CD8-positive, alpha-beta memory T cell (primary cell): ENCODE data around the gene NECAP2. TPM values are rescaled to one million over a fixed set of nuclear protein-coding genes. Genes with fewer than 3 reads are reported as not detected.

Experiments used
- CTCF ChIA-PET: fragments of 350-600 bp; sonication (Branson Sonifier 250); formaldehyde crosslinking; loops from one replicate; lab custom pipeline; 2021; ENCODE audit warnings: antibody characterized with exemption; lab: Charles Lee
- POLR2A ChIA-PET: fragments of 350-600 bp; sonication (Branson Sonifier 250); formaldehyde crosslinking; loops from one replicate; lab custom pipeline; 2021; ENCODE audit warnings: antibody characterized with exemption; lab: Charles Lee
- DNase-seq, 5 donors: peaks; one replicate each; pipeline versions ENCODE4 v3.0.0 to v3.0.0-alpha.2; 2020 to 2022; ENCODE audit warnings: mixed read lengths in 1 of 5
- H3K27ac ChIP-seq: one replicate; pipeline ENCODE4 v1.7.0; 2013; ENCODE audit warnings: low read depth, mild to moderate bottlenecking, low read length, moderate library complexity
- H3K27me3 ChIP-seq: 2 replicates; pipeline ENCODE4 v1.7.0; 2013; ENCODE audit warnings: low read length, mild to moderate bottlenecking; ENCODE audit not compliant: insufficient read depth, poor library complexity, severe bottlenecking
- H3K36me3 ChIP-seq: 2 replicates; pipeline ENCODE4 v1.7.0; 2013; ENCODE audit warnings: mild to moderate bottlenecking, low read length, moderate library complexity; ENCODE audit not compliant: insufficient read depth
- H3K4me1 ChIP-seq: 2 replicates; pipeline ENCODE4 v1.7.0; 2013; ENCODE audit warnings: mild to moderate bottlenecking, low read length, moderate library complexity; ENCODE audit not compliant: insufficient read depth
- H3K4me3 ChIP-seq: 2 replicates; pipeline ENCODE4 v1.7.0; 2013; ENCODE audit warnings: mild to moderate bottlenecking, low read length
- H3K9me3 ChIP-seq: 2 replicates; pipeline ENCODE4 v1.7.0; 2013; ENCODE audit warnings: mild to moderate bottlenecking, low read length
- H3K27ac Mint-ChIP-seq, 8 donors: one replicate each; pipeline ENCODE4 v1.8.0; 2020 to 2021; ENCODE audit warnings: mixed read lengths in 8 of 8, mild to moderate bottlenecking in 6 of 8, inconsistent platforms in 3 of 8, moderate library complexity in 3 of 8
- H3K27me3 Mint-ChIP-seq, 2 donors: one replicate each; pipeline ENCODE4 v1.8.0; 2020 to 2021; ENCODE audit warnings: mixed read lengths in 2 of 2, mild to moderate bottlenecking in 1 of 2, moderate library complexity in 1 of 2
- H3K36me3 Mint-ChIP-seq, 3 donors: one replicate each; pipeline ENCODE4 v1.8.0; 2020 to 2021; ENCODE audit warnings: mixed read lengths in 3 of 3, inconsistent platforms in 1 of 3, mild to moderate bottlenecking in 1 of 3
- H3K4me1 Mint-ChIP-seq, 3 donors: one replicate each; pipeline ENCODE4 v1.8.0; 2020 to 2021; ENCODE audit warnings: mixed read lengths in 3 of 3, inconsistent platforms in 1 of 3, mild to moderate bottlenecking in 1 of 3
- H3K4me3 Mint-ChIP-seq, 7 donors: one replicate each; pipeline ENCODE4 v1.8.0; 2020 to 2021; ENCODE audit warnings: mixed read lengths in 7 of 7, mild to moderate bottlenecking in 6 of 7, moderate library complexity in 4 of 7, inconsistent platforms in 2 of 7
- H3K9me3 Mint-ChIP-seq, 5 donors: one replicate each; pipeline ENCODE4 v1.8.0; 2020 to 2022; ENCODE audit warnings: mixed read lengths in 5 of 5, mild to moderate bottlenecking in 3 of 5, moderate library complexity in 2 of 5, inconsistent platforms in 1 of 5
- polyA plus RNA-seq: library from polyadenylated mRNA; unstranded; fragments of 300-500 nt; fragmentation: Illumina TruSeq; gene quantifications from one replicate; pipeline ENCODE4 v1.2.3, GENCODE V29; 2021
- total RNA-seq, 2 experiments: library from RNA; stranded (reverse); gene quantifications; one replicate each; pipeline ENCODE4 v1.2.3, GENCODE V29; 2021

NECAP2 gene
- total and polyA plus RNA-seq, 3 experiments from 2014 or later = 79.4 to 170 (median 80.5) TPM

DNA sequence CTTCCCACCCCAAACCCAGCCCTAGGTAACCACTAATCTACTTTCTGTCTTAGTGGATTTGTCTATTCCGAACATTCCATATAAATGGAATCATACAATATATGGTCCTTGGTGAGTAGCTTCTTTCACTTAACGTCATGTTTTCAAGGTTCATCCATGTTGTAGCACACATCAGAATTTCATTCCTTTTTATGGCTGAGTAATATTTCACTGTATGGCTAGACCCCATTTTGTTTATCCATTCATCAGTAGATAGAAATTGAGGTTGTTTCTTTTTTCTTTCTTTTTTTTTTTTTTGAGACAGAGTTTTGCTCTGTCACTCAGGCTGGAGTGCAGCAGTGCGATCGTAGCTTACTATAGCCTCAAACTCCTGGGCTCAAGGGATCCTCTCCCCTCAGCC lies 6.5 kb upstream of the NECAP2 start:
- no peak for DNase-seq
- Histone ChIP-seq H3K9me3 (no peaks in the 10 kb centered on the region), H3K4me3 (no peak overlapping the region), H3K27me3 (no peaks in the 10 kb centered on the region), H3K27ac (no peak overlapping the region), H3K36me3 (no peaks in the 10 kb centered on the region), H3K4me1 (no peaks in the 10 kb centered on the region)
- CTCF ChIA-PET = interaction anchor here (0.6 kb wide), 1 partner anchor 55 kb away, joined by 3 read pairs; no protein-coding TSS in a partner anchor
- Mint-ChIP-seq H3K9me3 (no peaks in the 10 kb centered on the region), H3K36me3 (no peaks in the 10 kb centered on the region), H3K27ac (no peak overlapping the region), H3K4me1 (peaks cover 0 to 2% (median 0%) of the 10 kb centered on the region in 3 donors), H3K4me3 (no peak overlapping the region), H3K27me3 (peaks cover 0 to 1% of the 10 kb centered on the region in 2 donors)
- POLR2A ChIA-PET = interaction anchor here (0.6 kb wide), 1 partner anchor 8 kb away, joined by 7 read pairs; no protein-coding TSS in a partner anchor

DNA sequence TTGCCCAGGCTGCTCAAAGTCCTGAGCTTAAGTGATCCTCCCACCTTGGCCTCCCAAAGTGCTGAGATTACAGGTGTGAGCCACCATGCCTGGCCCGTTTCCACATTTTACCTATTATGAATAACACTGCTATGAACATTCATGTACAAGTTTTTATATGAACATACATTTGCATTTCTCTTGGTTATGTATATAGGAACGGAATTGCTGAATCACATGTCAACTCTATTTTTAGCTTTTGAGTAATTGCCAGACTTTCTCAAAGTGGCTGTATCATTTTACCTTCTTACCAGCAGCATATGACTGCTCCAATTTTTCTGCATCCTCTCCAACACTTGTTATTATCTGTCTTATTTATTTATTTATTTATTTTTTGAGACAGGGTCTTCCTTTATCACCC lies 6.0 kb upstream of the NECAP2 start:
- POLR2A ChIA-PET = no interaction called here

DNA sequence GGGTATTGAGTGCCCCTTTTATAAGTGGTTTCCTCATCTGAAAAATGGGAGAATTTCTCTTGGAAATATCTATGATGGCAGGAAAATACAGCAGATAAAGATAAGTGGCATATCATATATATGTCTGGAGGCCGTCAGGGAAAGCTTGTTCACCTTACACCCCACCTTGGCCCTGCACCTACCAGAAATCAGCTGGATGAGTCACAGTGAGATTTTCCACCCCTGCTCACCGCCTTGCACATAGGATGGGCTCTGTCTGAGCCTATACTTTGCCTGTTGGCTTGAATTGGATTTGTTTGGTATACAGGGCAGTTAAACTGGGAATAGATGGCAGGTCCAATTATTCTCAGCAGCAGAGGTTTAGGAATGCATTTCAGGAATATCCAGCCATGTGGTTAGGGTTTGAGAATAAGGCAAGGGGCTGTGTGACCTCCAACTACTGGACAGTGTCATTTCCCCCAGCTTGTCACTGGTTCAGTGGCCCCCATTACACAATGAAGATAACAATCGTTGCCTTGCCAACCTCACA lies 3.5 kb upstream of the NECAP2 start, which contains the start of gene SPATA21:
Gene SPATA21 (minus strand): TSS at position 479 of the 529 bp plus-strand sequence. CDS start 6,053 bp downstream, outside the sequence.
- POLR2A ChIA-PET = interaction anchor here (0.6 kb wide), 1 partner anchor 82 kb away, joined by 3 read pairs; no protein-coding TSS in a partner anchor
- H3K27ac Mint-ChIP-seq = peak within 1 kb of the TSS in 1 of 8 donors; percentile 54
- CTCF ChIA-PET = interaction anchor here (1.1 kb wide), 1 partner anchor 16 kb away, joined by 3 read pairs; no protein-coding TSS in a partner anchor

More for the DNA sequence above, 6.0 kb upstream of the NECAP2 start:
- no peaks in the 10 kb centered on the region for H3K4me1 ChIP-seq
- peaks cover 0 to 1% of the 10 kb centered on the region in 2 donors for H3K27me3 Mint-ChIP-seq
- DNase-seq = no peak
- no peaks in the 10 kb centered on the region for H3K36me3 ChIP-seq
- H3K4me3 Mint-ChIP-seq = no peak overlapping the region
- no peak overlapping the region for H3K27ac ChIP-seq
- H3K4me3 ChIP-seq = no peak overlapping the region
- CTCF ChIA-PET = interaction anchor here (0.6 kb wide), 1 partner anchor 55 kb away, joined by 3 read pairs; no protein-coding TSS in a partner anchor
- no peaks in the 10 kb centered on the region for H3K27me3 ChIP-seq
- H3K9me3 Mint-ChIP-seq = no peaks in the 10 kb centered on the region
- H3K4me1 Mint-ChIP-seq = peaks cover 0 to 2% (median 0%) of the 10 kb centered on the region in 3 donors
- H3K9me3 ChIP-seq = no peaks in the 10 kb centered on the region
- H3K36me3 Mint-ChIP-seq = no peaks in the 10 kb centered on the region
- H3K27ac Mint-ChIP-seq = no peak overlapping the region

DNA sequence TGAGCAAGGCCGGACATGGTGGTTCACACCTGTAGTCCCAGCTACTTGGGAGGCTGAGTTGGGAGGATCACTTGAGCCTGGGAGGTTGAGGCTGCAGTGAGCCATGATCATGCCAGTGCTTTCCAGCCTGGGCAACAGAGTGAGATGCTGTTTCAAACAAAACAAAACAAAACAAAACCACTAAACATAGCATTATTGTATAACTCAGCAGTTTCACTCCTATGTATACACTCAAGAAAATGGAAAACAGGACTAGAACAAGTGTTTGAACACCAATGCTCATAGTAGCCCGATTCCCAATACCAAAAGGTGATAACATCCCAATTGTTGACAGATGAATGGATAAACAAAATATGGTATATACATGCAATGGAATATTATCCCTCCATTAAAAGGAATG lies 2.0 kb upstream of the NECAP2 start:
- ChIA-PET CTCF (interaction anchor here (1.0 kb wide), 1 partner anchor 15 kb away, joined by 5 read pairs; no protein-coding TSS in a partner anchor), POLR2A (no interaction called here)
- DNase-seq = no peak
- H3K36me3 Mint-ChIP-seq = peaks cover 0 to 20% (median 4%) of the 10 kb centered on the region in 3 donors
- H3K27ac Mint-ChIP-seq = peak overlapping the region in 1 of 8 donors; percentile 95
- H3K9me3 Mint-ChIP-seq = no peaks in the 10 kb centered on the region
- Histone ChIP-seq H3K36me3 (peaks cover 12% of the 10 kb centered on the region), H3K27ac (no peak overlapping the region), H3K9me3 (no peaks in the 10 kb centered on the region), H3K4me1 (peaks cover 26% of the 10 kb centered on the region), H3K4me3 (no peak overlapping the region), H3K27me3 (no peaks in the 10 kb centered on the region)
- no peaks in the 10 kb centered on the region for H3K27me3 Mint-ChIP-seq
- peaks cover 26 to 32% (median 31%) of the 10 kb centered on the region in 3 donors for H3K4me1 Mint-ChIP-seq
- H3K4me3 Mint-ChIP-seq = peak overlapping the region in 2 of 7 donors; percentile 4 to 81

More for the DNA sequence above, 3.5 kb upstream of the NECAP2 start, which contains the start of gene SPATA21:
- peaks cover 0 to 11% (median 2%) of the 10 kb centered on the region in 3 donors for H3K36me3 Mint-ChIP-seq
- H3K4me3 Mint-ChIP-seq = peak within 1 kb of the TSS in 2 of 7 donors; percentile 45 to 84
- peaks cover under 1% of the 10 kb centered on the region for H3K36me3 ChIP-seq
- no peak within 1 kb of the TSS for H3K4me3 ChIP-seq
- H3K27me3 Mint-ChIP-seq = no peaks in the 10 kb centered on the region
- H3K9me3 Mint-ChIP-seq = no peaks in the 10 kb centered on the region
- H3K27me3 ChIP-seq = no peaks in the 10 kb centered on the region
- peaks cover 16 to 18% (median 17%) of the 10 kb centered on the region in 3 donors for H3K4me1 Mint-ChIP-seq
- DNase-seq = no peak
- peaks cover 11% of the 10 kb centered on the region for H3K4me1 ChIP-seq
- no peak within 1 kb of the TSS for H3K27ac ChIP-seq
- no peaks in the 10 kb centered on the region for H3K9me3 ChIP-seq

DNA sequence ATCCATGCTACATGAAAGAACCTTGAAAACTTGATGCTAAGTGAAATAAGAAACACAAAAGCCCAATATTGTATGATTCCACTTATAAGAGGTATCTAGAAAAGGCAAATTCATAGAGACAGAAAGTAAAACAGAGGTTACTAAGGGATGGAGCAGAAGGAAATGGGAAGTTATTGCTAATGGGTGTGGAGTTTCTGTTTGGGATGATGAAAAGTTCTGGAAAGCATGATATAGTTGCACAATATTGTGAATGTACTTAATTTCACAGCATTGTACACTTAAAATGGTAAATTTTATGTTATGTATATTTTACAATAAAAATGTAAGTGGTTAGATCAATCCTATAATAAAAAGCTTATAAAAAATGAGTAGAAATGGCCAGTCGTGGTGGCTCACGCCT lies 1.6 kb upstream of the NECAP2 start:
- no peak overlapping the region for H3K4me3 ChIP-seq
- H3K36me3 ChIP-seq = peaks cover 16% of the 10 kb centered on the region
- H3K36me3 Mint-ChIP-seq = peaks cover 0 to 24% (median 4%) of the 10 kb centered on the region in 3 donors
- ChIA-PET POLR2A (no interaction called here), CTCF (interaction anchor here (1.0 kb wide), 2 partner anchors 16 to 20 kb away, joined by 3 to 5 read pairs; no protein-coding TSS in a partner anchor)
- peak overlapping the region in 6 of 7 donors; percentile 4 to 94 (median 78) for H3K4me3 Mint-ChIP-seq
- no peaks in the 10 kb centered on the region for H3K27me3 Mint-ChIP-seq
- H3K4me1 Mint-ChIP-seq = peaks cover 28 to 36% (median 34%) of the 10 kb centered on the region in 3 donors
- no peaks in the 10 kb centered on the region for H3K9me3 Mint-ChIP-seq
- no peak for DNase-seq
- H3K27me3 ChIP-seq = no peaks in the 10 kb centered on the region
- no peak overlapping the region for H3K27ac ChIP-seq
- peaks cover 29% of the 10 kb centered on the region for H3K4me1 ChIP-seq
- peak overlapping the region in 1 of 8 donors; percentile 95 for H3K27ac Mint-ChIP-seq
- no peaks in the 10 kb centered on the region for H3K9me3 ChIP-seq

DNA sequence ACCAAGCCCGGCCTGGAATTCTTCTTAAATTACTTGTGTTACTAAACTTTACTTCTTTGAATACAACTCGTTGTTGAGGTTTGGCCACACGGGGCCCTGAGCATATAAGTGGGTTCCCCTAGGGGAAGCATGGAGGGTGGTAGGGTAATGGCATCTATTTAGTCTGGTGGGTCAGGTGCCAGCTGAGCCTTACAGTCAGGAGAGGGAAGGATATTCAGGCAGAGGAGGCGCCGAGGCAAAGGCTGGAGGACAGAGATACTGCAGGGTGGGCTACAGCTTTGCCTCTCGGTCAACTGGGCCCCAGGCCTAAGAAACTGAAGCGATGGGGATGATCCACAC lies 424 bp upstream of the NECAP2 start:
- no peaks in the 10 kb centered on the region for H3K9me3 Mint-ChIP-seq
- Histone ChIP-seq H3K27ac (peak overlapping the region; percentile 98), H3K27me3 (no peaks in the 10 kb centered on the region), H3K36me3 (peaks cover 25% of the 10 kb centered on the region), H3K4me3 (peak overlapping the region; percentile 87), H3K9me3 (no peaks in the 10 kb centered on the region), H3K4me1 (peaks cover 36% of the 10 kb centered on the region)
- no peak for DNase-seq
- CTCF ChIA-PET = interaction anchor here (0.9 to 3.0 kb wide), 10 partner anchors 10 to 87 kb away, joined by 3 to 16 read pairs (median 4); partner anchors contain the start of gene FBXO42
- peaks cover 33 to 46% (median 35%) of the 10 kb centered on the region in 3 donors for H3K4me1 Mint-ChIP-seq
- peak overlapping the region; percentile 93 to 98 (median 95) for H3K4me3 Mint-ChIP-seq
- POLR2A ChIA-PET = interaction anchor here (0.7 to 2.0 kb wide), 4 partner anchors 19 to 76 kb away, joined by 4 to 10 read pairs (median 6); partner anchors contain the start of gene SZRD1
- no peaks in the 10 kb centered on the region for H3K27me3 Mint-ChIP-seq
- peaks cover 4 to 36% (median 5%) of the 10 kb centered on the region in 3 donors for H3K36me3 Mint-ChIP-seq
- peak overlapping the region; percentile 90 to 99 (median 96) for H3K27ac Mint-ChIP-seq

DNA sequence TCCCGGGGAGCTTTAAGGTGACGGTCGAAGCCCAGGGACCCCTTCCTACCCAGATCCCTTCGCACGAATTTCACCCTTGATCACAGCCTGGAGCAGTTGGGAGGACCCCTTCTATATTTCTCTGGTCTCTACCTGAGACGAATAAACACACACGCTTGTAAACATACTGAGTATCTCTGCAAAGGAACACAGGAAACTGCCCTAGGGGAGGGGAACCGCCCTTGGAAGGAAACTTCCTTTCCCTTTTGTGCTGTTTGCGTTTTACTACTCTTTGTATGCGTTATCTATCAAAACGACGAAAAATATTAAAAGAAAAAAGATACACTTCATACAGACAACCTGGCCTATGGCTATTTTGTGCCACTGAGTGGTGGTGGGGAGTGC lies 750 bp downstream of the NECAP2 start:
- peaks cover 33 to 48% (median 35%) of the 10 kb centered on the region in 3 donors for H3K4me1 Mint-ChIP-seq
- CTCF ChIA-PET = interaction anchor here (0.7 to 3.0 kb wide), 7 partner anchors 8 to 56 kb away, joined by 3 to 16 read pairs (median 5); no protein-coding TSS in a partner anchor
- H3K27ac ChIP-seq = peak overlapping the region; percentile 98
- H3K27me3 Mint-ChIP-seq = no peaks in the 10 kb centered on the region
- H3K4me3 Mint-ChIP-seq = peak overlapping the region; percentile 93 to 98 (median 95)
- no peaks in the 10 kb centered on the region for H3K27me3 ChIP-seq
- peak overlapping the region; percentile 87 for H3K4me3 ChIP-seq
- H3K36me3 ChIP-seq = peaks cover 34% of the 10 kb centered on the region
- peaks cover 4 to 44% (median 5%) of the 10 kb centered on the region in 3 donors for H3K36me3 Mint-ChIP-seq
- peak overlapping the region; percentile 90 to 99 (median 96) for H3K27ac Mint-ChIP-seq
- POLR2A ChIA-PET = interaction anchor here (1.1 to 2.0 kb wide), 4 partner anchors 20 to 73 kb away, joined by 3 to 10 read pairs (median 6); partner anchors contain the start of gene SZRD1
- DNase-seq = peak in 1 of 5 donors; percentile 69
- peaks cover 36% of the 10 kb centered on the region for H3K4me1 ChIP-seq
- no peaks in the 10 kb centered on the region for H3K9me3 Mint-ChIP-seq
- no peaks in the 10 kb centered on the region for H3K9me3 ChIP-seq
